Peyer's patch (tissue), 4 donors: ENCODE measurements around the gene GPC2. TPM values are rescaled to one million over a fixed set of nuclear protein-coding genes. Genes with fewer than 3 reads are reported as not detected.
"Not testable (repeated sequence)": the region's sequence is repeated elsewhere in the genome, so short reads cannot be mapped to it uniquely, and the experiment has no call there.

Experiments
- DNase-seq, 3 donors: peaks; one replicate each; pipeline ENCODE4 v3.0.0-alpha.2; 2017 to 2019
- H3K27ac ChIP-seq, 4 donors: fragments of 200-600 bp; sonication (generic); one replicate each; pipeline ENCODE4 v1.5.1; 2016 to 2019
- H3K27me3 ChIP-seq, 2 donors: fragments of 200-600 bp; sonication (generic); one replicate each; pipeline ENCODE4 v1.5.1; 2019
- H3K36me3 ChIP-seq, 3 donors: fragments of 200-600 bp; sonication (generic); one replicate each; pipeline ENCODE4 v1.5.1; 2016 to 2019
- H3K4me1 ChIP-seq, 4 donors: fragments of 200-600 bp; sonication (generic); one replicate each; pipeline ENCODE4 v1.5.1; 2016 to 2019
- H3K4me3 ChIP-seq, 4 donors: fragments of 200-600 bp; sonication (generic); 1 replicate in 3 of 4; 2 replicates in 1 of 4; pipeline ENCODE4 v1.5.1; 2016 to 2019; ENCODE audit warnings: mild to moderate bottlenecking in 1 of 4
- H3K9me3 ChIP-seq, 4 donors: fragments of 200-600 bp; sonication (generic); one replicate each; pipeline ENCODE4 v1.5.1; 2016 to 2019; ENCODE audit warnings: mild to moderate bottlenecking in 1 of 4
- CTCF ChIP-seq, 6 experiments: fragments of 450-650 bp in 4 of 6; fragments of 200-600 bp in 2 of 6; sonication (generic) in 1 of 6; IDR thresholded peaks; one replicate each; pipeline ENCODE4 v1.5.1; 2017 to 2019; ENCODE audit warnings: antibody characterized with exemption in 6 of 6, mild to moderate bottlenecking in 3 of 6, moderate library complexity in 1 of 6
- POLR2A ChIP-seq, 2 donors: fragments of 450-650 bp; IDR thresholded peaks; one replicate each; pipeline ENCODE4 v1.5.1; 2017; ENCODE audit warnings: antibody characterized with exemption in 2 of 2, mild to moderate bottlenecking in 2 of 2, moderate library complexity in 2 of 2
- total RNA-seq, 4 donors: library from RNA; depleted of rRNA; stranded (reverse); fragments of >200 nt; gene quantifications; one replicate each; pipeline ENCODE4 v1.1.0, GENCODE V29; 2016

The GPC2 gene
- total RNA-seq, 4 donors from 2014 or later = 3.8 to 16.5 (median 6.7) TPM; not detected in 1

DNA sequence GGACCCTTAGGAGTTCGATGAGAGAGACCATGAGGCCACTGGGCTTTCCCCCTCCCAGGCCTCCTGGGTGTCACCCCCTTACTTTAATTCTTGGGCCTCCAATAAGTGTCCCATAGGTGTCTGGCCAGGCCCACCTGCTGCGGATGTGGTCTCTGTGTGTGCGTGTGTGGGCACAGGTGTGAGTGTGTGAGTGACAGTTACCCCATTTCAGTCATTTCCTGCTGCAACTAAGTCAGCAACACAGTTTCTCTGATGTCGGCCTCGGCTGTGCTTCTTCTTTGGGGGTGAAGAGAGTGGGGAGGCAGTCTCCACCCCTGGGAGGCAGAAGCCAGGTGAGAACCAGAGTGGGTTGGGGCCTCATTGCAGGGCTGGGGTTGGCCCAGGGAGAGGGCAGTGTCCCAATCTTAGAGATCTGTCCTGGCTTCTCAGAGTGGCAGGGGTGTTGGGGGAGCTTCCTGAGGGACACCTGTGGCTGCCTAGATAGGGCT, 44.1 kb upstream of the GPC2 start:
- Histone ChIP-seq H3K4me3 (peak overlapping the region; percentile 32 to 57 (median 46)), H3K9me3 (no peaks in the 10 kb centered on the region), H3K27me3 (no peaks in the 10 kb centered on the region), H3K27ac (peak overlapping the region; percentile 81 to 97 (median 90)), H3K36me3 (peaks cover 0 to 15% (median 0%) of the 10 kb centered on the region in 3 donors), H3K4me1 (peaks cover 0 to 12% (median 3%) of the 10 kb centered on the region in 4 donors)
- peak in 2 of 3 donors; percentile 91 to 93 for DNase-seq
- TF ChIP-seq POLR2A (IDR thresholded peaks at IDR 0.05) (no peak), CTCF (IDR thresholded peaks at IDR 0.05) (no peak)

DNA sequence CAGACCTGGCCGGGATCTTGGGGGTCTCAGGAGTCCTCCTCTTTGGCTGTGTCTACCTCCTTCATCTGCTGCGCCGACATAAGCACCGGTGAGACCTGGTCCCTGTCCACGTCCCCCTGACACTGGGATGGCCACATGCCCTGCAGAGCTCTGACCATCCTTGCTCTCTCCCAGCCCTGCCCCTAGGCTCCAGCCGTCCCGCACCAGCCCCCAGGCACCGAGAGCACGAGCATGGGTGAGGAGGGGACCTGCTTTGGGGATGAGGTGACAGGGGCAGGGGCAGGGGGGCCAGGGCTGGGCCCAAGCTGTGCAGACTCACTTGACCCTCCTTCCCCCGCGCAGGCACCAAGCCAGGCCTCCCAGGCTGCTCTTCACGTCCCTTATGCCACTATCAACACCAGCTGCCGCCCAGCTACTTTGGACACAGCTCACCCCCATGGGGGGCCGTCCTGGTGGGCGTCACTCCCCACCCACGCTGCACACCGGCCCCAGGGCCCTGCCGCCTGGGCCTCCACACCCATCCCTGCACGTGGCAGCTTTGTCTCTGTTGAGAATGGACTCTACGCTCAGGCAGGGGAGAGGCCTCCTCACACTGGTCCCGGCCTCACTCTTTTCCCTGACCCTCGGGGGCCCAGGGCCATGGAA, 43.5 kb upstream of the GPC2 start:
- DNase-seq = no peak
- Histone ChIP-seq H3K27ac (peak overlapping the region; percentile 81 to 97 (median 90)), H3K4me3 (peak overlapping the region; percentile 32 to 57 (median 46)), H3K36me3 (peaks cover 0 to 15% (median 0%) of the 10 kb centered on the region in 3 donors), H3K27me3 (no peaks in the 10 kb centered on the region), H3K9me3 (no peaks in the 10 kb centered on the region), H3K4me1 (peaks cover 0 to 12% (median 3%) of the 10 kb centered on the region in 4 donors)
- TF ChIP-seq CTCF (IDR thresholded peaks at IDR 0.05) = no peak
- no peak for TF ChIP-seq POLR2A (IDR thresholded peaks at IDR 0.05)

DNA sequence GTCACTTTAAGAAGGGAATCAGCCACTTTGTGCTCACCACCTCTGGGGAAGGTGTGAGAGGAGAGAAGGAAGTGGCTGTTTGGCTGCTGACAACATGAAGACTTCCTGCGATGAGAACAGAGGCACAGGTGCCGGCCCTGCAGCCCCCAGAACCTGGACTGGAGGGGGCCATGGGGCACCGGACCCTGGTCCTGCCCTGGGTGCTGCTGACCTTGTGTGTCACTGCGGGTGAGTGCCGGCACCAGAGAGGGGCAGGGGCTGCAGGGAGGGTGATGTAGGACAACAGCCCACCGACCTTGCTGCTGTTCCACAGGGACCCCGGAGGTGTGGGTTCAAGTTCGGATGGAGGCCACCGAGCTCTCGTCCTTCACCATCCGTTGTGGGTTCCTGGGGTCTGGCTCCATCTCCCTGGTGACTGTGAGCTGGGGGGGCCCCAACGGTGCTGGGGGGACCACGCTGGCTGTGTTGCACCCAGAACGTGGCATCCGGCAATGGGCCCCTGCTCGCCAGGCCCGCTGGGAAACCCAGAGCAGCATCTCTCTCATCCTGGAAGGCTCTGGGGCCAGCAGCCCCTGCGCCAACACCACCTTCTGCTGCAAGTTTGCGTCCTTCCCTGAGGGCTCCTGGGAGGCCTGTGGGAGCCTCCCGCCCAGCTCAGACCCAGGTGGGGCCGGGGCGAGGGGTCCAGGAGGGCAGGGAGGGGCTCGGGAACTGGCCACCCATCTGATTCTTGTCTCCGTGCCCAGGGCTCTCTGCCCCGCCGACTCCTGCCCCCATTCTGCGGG, 42.8 kb upstream of the GPC2 start, which contains the start of gene PVRIG:
Gene PVRIG, plus strand, starts transcription at position 149 of the 785 bp plus-strand sequence. Its CDS starts 22 bp downstream, at position 171.
- H3K27ac ChIP-seq = peak within 1 kb of the TSS; percentile 81 to 97 (median 90)
- H3K4me1 ChIP-seq = peaks cover 0 to 12% (median 3%) of the 10 kb centered on the region in 4 donors
- not testable (repeated sequence) for H3K27me3 ChIP-seq, H3K9me3 ChIP-seq
- peak within 1 kb of the TSS; percentile 32 to 57 (median 46) for H3K4me3 ChIP-seq
- peak in 1 of 3 donors; percentile 60 for DNase-seq
- H3K36me3 ChIP-seq = peaks cover 0 to 15% (median 0%) of the 10 kb centered on the region in 3 donors

DNA sequence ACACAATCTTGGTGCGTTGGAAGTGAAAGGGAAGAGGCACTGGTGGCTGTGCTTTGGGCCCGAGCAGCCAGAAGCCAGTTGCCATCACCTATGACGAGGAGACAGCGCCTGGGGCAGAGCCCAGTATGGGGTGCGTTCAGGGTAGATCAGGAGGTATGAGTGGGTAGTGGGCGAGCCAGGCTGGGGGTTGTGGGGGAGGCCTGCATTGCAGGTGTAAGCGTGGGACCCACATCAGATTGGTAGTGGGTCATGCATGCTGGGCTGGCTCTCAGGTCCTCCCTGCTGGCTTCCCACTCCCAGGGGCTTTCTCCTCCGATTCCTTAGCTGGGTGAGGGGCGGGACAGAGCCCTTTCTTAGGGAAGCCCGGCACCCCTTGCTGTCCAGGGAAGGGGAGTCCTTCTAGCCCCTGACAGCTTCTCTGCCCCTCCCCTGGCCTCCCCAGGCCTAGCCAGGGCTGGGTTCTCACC, 42.1 kb upstream of the GPC2 start:
- no peaks in the 10 kb centered on the region for H3K27me3 ChIP-seq
- TF ChIP-seq CTCF (IDR thresholded peaks at IDR 0.05) (no peak), POLR2A (IDR thresholded peaks at IDR 0.05) (no peak)
- no peaks in the 10 kb centered on the region for H3K9me3 ChIP-seq
- no peak for DNase-seq
- H3K4me1 ChIP-seq = peaks cover 0 to 12% (median 3%) of the 10 kb centered on the region in 4 donors
- peak overlapping the region in 2 of 4 donors; percentile 47 to 57 for H3K4me3 ChIP-seq
- peaks cover 0 to 15% (median 0%) of the 10 kb centered on the region in 3 donors for H3K36me3 ChIP-seq
- peak overlapping the region; percentile 81 to 97 (median 90) for H3K27ac ChIP-seq

DNA sequence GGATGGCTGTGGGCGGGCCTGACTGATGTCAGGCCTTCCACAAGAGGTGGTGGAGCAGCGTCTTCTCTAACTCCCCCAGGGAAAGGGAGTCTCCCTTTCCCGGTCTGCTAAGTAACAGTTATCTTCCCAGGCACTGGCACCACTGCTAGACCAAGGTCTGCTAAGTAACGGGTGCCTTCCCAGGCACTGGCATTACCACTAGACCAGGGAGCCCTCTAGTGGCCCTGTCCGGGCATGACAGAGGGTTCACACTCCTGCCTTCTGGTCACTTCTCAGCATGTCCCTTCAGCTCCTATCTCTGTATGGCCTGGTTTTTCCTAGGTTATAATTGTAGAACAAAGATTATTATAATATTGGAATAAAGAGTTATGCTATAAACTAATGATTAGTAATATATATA, 40.8 kb upstream of the GPC2 start:
- not testable (repeated sequence) for H3K36me3 ChIP-seq, H3K4me3 ChIP-seq, H3K9me3 ChIP-seq, H3K27me3 ChIP-seq
- DNase-seq = peak in 2 of 3 donors; percentile 93 to 96
- Histone ChIP-seq H3K27ac (peak overlapping the region in 1 of 4 donors; percentile 95), H3K4me1 (peaks cover 0 to 12% (median 3%) of the 10 kb centered on the region in 4 donors)
- peak in 3 of 6 experiments; percentile 41 to 53 (median 44) for TF ChIP-seq CTCF (IDR thresholded peaks at IDR 0.05)
